ENCODE data around the gene DAPK2.

GRCh38 chr15:63973212-63974009, 72.9 kb downstream of the DAPK2 start:
- TF ChIP-seq EZH2 (IDR thresholded peaks at IDR 0.05; ENCODE audit: insufficient read depth, poor library complexity, severe bottlenecking) (no peak), EZH2phosphoT487 (IDR thresholded peaks at IDR 0.05; ENCODE audit: insufficient read depth, low read depth) (no peak)

Measured in GM23248 (cell line).